ENCODE data around the gene PBX1.

DNA sequence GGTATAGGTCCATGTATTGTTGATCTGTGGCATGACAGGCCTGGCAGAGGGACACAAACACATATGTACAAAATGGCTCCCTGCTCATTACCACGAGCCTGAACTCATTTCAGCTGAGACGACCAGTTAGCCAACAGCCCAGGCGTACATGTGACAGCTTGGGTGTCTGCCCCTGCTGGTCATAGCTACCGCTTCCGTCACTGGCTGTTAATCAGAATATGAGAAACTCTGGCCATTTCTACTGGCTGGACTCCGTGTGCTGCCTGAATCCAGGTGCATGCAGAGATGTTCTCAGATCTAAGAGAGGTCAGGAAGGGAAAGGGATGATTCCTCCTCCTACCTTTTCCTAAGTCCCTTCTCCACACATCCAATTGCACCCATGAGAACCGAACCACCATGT is 144.5 kb downstream of the PBX1 start:
- TF ChIP-seq EZH2 (IDR thresholded peaks at IDR 0.05; ENCODE audit: insufficient read depth, poor library complexity, severe bottlenecking), result no peak
- TF ChIP-seq EZH2phosphoT487 (IDR thresholded peaks at IDR 0.05; ENCODE audit: insufficient read depth, low read depth), result no peak
